GM23338 (cell line): ENCODE data around the gene KLHL5.

Experiments
- CREB1 ChIP-seq: fragments of 250-450 bp; sonication (Bioruptor Pico); IDR thresholded peaks from 2 replicates; pipeline ENCODE4 v1.5.0; 2020; ENCODE audit warnings: low read depth, mild to moderate bottlenecking, moderate library complexity
- EZH2 ChIP-seq: fragments of 200-600 bp; sonication (generic); IDR thresholded peaks from one replicate; pipeline ENCODE4 v1.8.0; 2017; ENCODE audit warnings: antibody characterized with exemption, mild to moderate bottlenecking, low read depth; ENCODE audit not compliant: unreplicated experiment
- EZH2phosphoT487 ChIP-seq: fragments of 200-600 bp; sonication (generic); IDR thresholded peaks from one replicate; pipeline ENCODE4 v1.8.1; 2018; ENCODE audit warnings: antibody characterized with exemption; ENCODE audit not compliant: unreplicated experiment
- JUNB ChIP-seq: IDR thresholded peaks from one replicate; pipeline ENCODE4 v1.6.1; 2016; ENCODE audit warnings: antibody characterized with exemption; ENCODE audit not compliant: unreplicated experiment
- POLR2AphosphoS5 ChIP-seq: IDR thresholded peaks from 2 replicates; pipeline ENCODE4 v1.6.1; 2016; ENCODE audit warnings: antibody characterized with exemption, low read depth
- STAT1 ChIP-seq: IDR thresholded peaks from one replicate; pipeline ENCODE4 v1.6.1; 2016; ENCODE audit warnings: antibody characterized with exemption; ENCODE audit not compliant: unreplicated experiment
- ZNF331 ChIP-seq: fragments of 250-450 bp; sonication (Bioruptor Pico); IDR thresholded peaks from 2 replicates; pipeline ENCODE4 v1.5.0; 2020; ENCODE audit warnings: low read depth, mild to moderate bottlenecking, moderate library complexity
- TF ChIP-seq, protein P1 (sequence below), 2 experiments: fragments of 200-600 bp in 1 of 2; sonication (generic) in 1 of 2; conservative IDR thresholded peaks; 2 replicates each; pipeline versions ENCODE4 v1.5.1 to v1.6.1; 2016 to 2017; ENCODE audit warnings: antibody characterized with exemption in 2 of 2, low read depth in 2 of 2, mild to moderate bottlenecking in 2 of 2, moderate library complexity in 1 of 2
- TF ChIP-seq, protein P2 (sequence below): IDR thresholded peaks from 2 replicates; pipeline ENCODE4 v1.6.1; 2016; ENCODE audit warnings: antibody characterized with exemption

DNA sequence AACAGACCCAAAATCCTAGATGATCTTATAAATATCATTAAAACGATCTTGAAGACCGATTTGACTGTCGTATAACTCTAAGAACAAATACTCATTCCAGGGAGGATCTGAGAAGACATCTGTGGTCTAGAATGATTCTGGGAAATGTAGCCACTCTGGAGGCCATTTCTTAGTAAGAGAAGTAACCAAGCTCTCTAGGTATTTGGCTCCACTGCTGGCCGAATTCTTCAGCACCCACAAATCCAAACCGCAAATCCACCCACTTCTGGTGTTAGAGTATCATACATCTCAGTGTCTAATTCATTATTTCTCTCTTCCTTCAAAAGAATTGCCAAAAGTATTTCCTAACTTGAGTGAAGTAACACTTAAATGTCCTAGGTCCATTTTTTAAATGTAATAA is 23.9 kb downstream of the KLHL5 start:
- TF ChIP-seq EZH2 (no peak), CREB1 (CRISPR knock-in tag) (no peak), EZH2phosphoT487 (no peak), POLR2AphosphoS5 (no peak), JUNB (no peak), ZNF331 (no peak), STAT1 (no peak)
- TF ChIP-seq, protein P1, sequence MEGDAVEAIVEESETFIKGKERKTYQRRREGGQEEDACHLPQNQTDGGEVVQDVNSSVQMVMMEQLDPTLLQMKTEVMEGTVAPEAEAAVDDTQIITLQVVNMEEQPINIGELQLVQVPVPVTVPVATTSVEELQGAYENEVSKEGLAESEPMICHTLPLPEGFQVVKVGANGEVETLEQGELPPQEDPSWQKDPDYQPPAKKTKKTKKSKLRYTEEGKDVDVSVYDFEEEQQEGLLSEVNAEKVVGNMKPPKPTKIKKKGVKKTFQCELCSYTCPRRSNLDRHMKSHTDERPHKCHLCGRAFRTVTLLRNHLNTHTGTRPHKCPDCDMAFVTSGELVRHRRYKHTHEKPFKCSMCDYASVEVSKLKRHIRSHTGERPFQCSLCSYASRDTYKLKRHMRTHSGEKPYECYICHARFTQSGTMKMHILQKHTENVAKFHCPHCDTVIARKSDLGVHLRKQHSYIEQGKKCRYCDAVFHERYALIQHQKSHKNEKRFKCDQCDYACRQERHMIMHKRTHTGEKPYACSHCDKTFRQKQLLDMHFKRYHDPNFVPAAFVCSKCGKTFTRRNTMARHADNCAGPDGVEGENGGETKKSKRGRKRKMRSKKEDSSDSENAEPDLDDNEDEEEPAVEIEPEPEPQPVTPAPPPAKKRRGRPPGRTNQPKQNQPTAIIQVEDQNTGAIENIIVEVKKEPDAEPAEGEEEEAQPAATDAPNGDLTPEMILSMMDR (conservative IDR thresholded peaks at IDR 0.05; ENCODE audit: low read depth in 2 of 2), result no peak
- TF ChIP-seq, protein P2, sequence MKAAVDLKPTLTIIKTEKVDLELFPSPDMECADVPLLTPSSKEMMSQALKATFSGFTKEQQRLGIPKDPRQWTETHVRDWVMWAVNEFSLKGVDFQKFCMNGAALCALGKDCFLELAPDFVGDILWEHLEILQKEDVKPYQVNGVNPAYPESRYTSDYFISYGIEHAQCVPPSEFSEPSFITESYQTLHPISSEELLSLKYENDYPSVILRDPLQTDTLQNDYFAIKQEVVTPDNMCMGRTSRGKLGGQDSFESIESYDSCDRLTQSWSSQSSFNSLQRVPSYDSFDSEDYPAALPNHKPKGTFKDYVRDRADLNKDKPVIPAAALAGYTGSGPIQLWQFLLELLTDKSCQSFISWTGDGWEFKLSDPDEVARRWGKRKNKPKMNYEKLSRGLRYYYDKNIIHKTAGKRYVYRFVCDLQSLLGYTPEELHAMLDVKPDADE, result no peak
